H9 (cell line): ENCODE data around the gene SAP30L. TPM values are rescaled to one million over a fixed set of nuclear protein-coding genes. Genes with fewer than 3 reads are reported as not detected.

ENCODE experiments used
- DNase-seq: peaks from one replicate; pipeline ENCODE4 v3.0.0-alpha.2; 2017
- H2AFZ ChIP-seq: one replicate; pipeline ENCODE4 v1.6.1; 2013; ENCODE audit warnings: mild to moderate bottlenecking, low read length, control low read depth, moderate library complexity
- H2AK5ac ChIP-seq: 2 replicates; pipeline ENCODE4 v1.6.1; 2013; ENCODE audit warnings: low read length, control low read depth, mixed read lengths; ENCODE audit not compliant: insufficient read length
- H2BK120ac ChIP-seq: one replicate; pipeline ENCODE4 v1.6.1; 2013; ENCODE audit warnings: low read depth, mild to moderate bottlenecking, low read length, control low read depth, inconsistent platforms; ENCODE audit not compliant: poor library complexity, severe bottlenecking
- H2BK12ac ChIP-seq: 2 replicates; pipeline ENCODE4 v1.6.1; 2013; ENCODE audit warnings: low read length, control low read depth, mixed read lengths, low read depth; ENCODE audit not compliant: insufficient read length
- H2BK15ac ChIP-seq: 2 replicates; pipeline ENCODE4 v1.6.1; 2013; ENCODE audit warnings: low read depth, low read length, control low read depth
- H2BK20ac ChIP-seq: one replicate; pipeline ENCODE4 v1.6.1; 2013; ENCODE audit warnings: low read depth, mild to moderate bottlenecking, low read length, control low read depth, inconsistent platforms; ENCODE audit not compliant: poor library complexity, severe bottlenecking
- H2BK5ac ChIP-seq: 2 replicates; pipeline ENCODE4 v1.6.1; 2013; ENCODE audit warnings: low read length, control low read depth, mixed read lengths; ENCODE audit not compliant: insufficient read length
- H3K14ac ChIP-seq: 2 replicates; pipeline ENCODE4 v1.6.1; 2013; ENCODE audit warnings: low read length, control low read depth; ENCODE audit not compliant: insufficient read depth
- H3K18ac ChIP-seq: 2 replicates; pipeline ENCODE4 v1.6.1; 2013; ENCODE audit warnings: low read depth, mild to moderate bottlenecking, mixed read lengths, low read length, control low read depth; ENCODE audit not compliant: insufficient read length
- H3K23ac ChIP-seq: 2 replicates; pipeline ENCODE4 v1.6.1; 2013; ENCODE audit warnings: low read length, control low read depth, mixed read lengths, low read depth; ENCODE audit not compliant: insufficient read length
- H3K23me2 ChIP-seq: 2 replicates; pipeline ENCODE4 v1.6.1; 2013; ENCODE audit warnings: low read depth, mild to moderate bottlenecking, mixed read lengths, low read length, control low read depth; ENCODE audit not compliant: insufficient read length, poor library complexity, severe bottlenecking
- H3K27ac ChIP-seq: 2 replicates; pipeline ENCODE4 v1.5.1; 2013; ENCODE audit warnings: low read length, control low read depth, mixed read lengths, low read depth; ENCODE audit not compliant: insufficient read length
- H3K27me3 ChIP-seq: 2 replicates; pipeline ENCODE4 v1.6.1; 2013; ENCODE audit warnings: low read length, control low read depth, inconsistent platforms; ENCODE audit not compliant: insufficient read depth
- H3K4ac ChIP-seq: 2 replicates; pipeline ENCODE4 v1.6.1; 2013; ENCODE audit warnings: low read depth, mild to moderate bottlenecking, control low read depth, inconsistent platforms, low read length, moderate library complexity
- H3K4me1 ChIP-seq: 2 replicates; pipeline ENCODE4 v1.6.1; 2013; ENCODE audit warnings: low read length, control low read depth, inconsistent platforms; ENCODE audit not compliant: insufficient read depth
- H3K4me2 ChIP-seq: 2 replicates; pipeline ENCODE4 v1.6.1; 2013; ENCODE audit warnings: low read length, control low read depth, mixed read lengths; ENCODE audit not compliant: insufficient read length, insufficient read depth
- H3K56ac ChIP-seq: 2 replicates; pipeline ENCODE4 v1.6.1; 2013; ENCODE audit warnings: low read depth, mild to moderate bottlenecking, mixed read lengths, low read length, control low read depth; ENCODE audit not compliant: insufficient read length
- H3K79me1 ChIP-seq: 2 replicates; pipeline ENCODE4 v1.6.1; 2013; ENCODE audit warnings: low read depth, mild to moderate bottlenecking, moderate library complexity, low read length, control low read depth, inconsistent platforms; ENCODE audit not compliant: insufficient read depth, poor library complexity, severe bottlenecking
- H3K79me2 ChIP-seq: 2 replicates; pipeline ENCODE4 v1.6.1; 2013; ENCODE audit warnings: low read length, control low read depth, inconsistent platforms; ENCODE audit not compliant: insufficient read depth
- H3K9ac ChIP-seq: 2 replicates; pipeline ENCODE4 v1.6.1; 2013; ENCODE audit warnings: low read length, control low read depth, mixed read lengths; ENCODE audit not compliant: insufficient read length; ENCODE audit errors: extremely low read depth
- H3K9me3 ChIP-seq: one replicate; pipeline ENCODE4 v1.6.1; 2013; ENCODE audit warnings: low read depth, low read length, inconsistent platforms; ENCODE audit not compliant: control insufficient read depth
- H3T11ph ChIP-seq: one replicate; pipeline ENCODE4 v1.6.1; 2013; ENCODE audit warnings: mild to moderate bottlenecking, low read length, control low read depth, inconsistent platforms
- H4K20me1 ChIP-seq: one replicate; pipeline ENCODE4 v1.6.1; 2013; ENCODE audit not compliant: control insufficient read depth, insufficient read length, insufficient read depth
- H4K5ac ChIP-seq: 2 replicates; pipeline ENCODE4 v1.6.1; 2013; ENCODE audit warnings: low read depth, mild to moderate bottlenecking, mixed read lengths, low read length, control low read depth; ENCODE audit not compliant: insufficient read length
- H4K8ac ChIP-seq: replicated peaks from 2 replicates; pipeline ENCODE4 v1.6.1; 2013; ENCODE audit warnings: low read length, control low read depth, mixed read lengths, low read depth; ENCODE audit not compliant: insufficient read length
- H4K91ac ChIP-seq: 2 replicates; pipeline ENCODE4 v1.6.1; 2013; ENCODE audit warnings: low read depth, mild to moderate bottlenecking, moderate library complexity, mixed read lengths, low read length, control low read depth; ENCODE audit not compliant: insufficient read length
- H3K27ac Mint-ChIP-seq, 3 experiments: 2 replicates in 2 of 3; 3 replicates in 1 of 3; pipeline ENCODE4 v1.8.0; 2020 to 2021; ENCODE audit warnings: mixed read lengths in 3 of 3, mild to moderate bottlenecking in 1 of 3, moderate library complexity in 1 of 3
- H3K27me3 Mint-ChIP-seq: 2 replicates; pipeline ENCODE4 v1.8.0; 2021; ENCODE audit warnings: low read depth, mild to moderate bottlenecking, moderate library complexity, mixed read lengths
- H3K36me3 Mint-ChIP-seq, 3 experiments: 2 replicates in 2 of 3; 3 replicates in 1 of 3; pipeline ENCODE4 v1.8.0; 2020 to 2021; ENCODE audit warnings: low read depth in 3 of 3, mixed read lengths in 3 of 3; ENCODE audit not compliant: insufficient read depth in 1 of 3
- H3K4me1 Mint-ChIP-seq, 2 experiments: 2 replicates each; pipeline ENCODE4 v1.8.0; 2020; ENCODE audit warnings: mixed read lengths in 2 of 2
- H3K4me3 Mint-ChIP-seq, 2 experiments: 2 replicates in 1 of 2; 3 replicates in 1 of 2; pipeline ENCODE4 v1.8.0; 2020 to 2021; ENCODE audit warnings: mild to moderate bottlenecking in 2 of 2, mixed read lengths in 2 of 2, moderate library complexity in 1 of 2
- H3K9me3 Mint-ChIP-seq, 2 experiments: 2 replicates in 1 of 2; 3 replicates in 1 of 2; pipeline ENCODE4 v1.8.0; 2020; ENCODE audit warnings: mild to moderate bottlenecking in 2 of 2, mixed read lengths in 2 of 2, moderate library complexity in 1 of 2
- CTCF ChIP-seq: fragments of 200-600 bp; sonication (generic); conservative IDR thresholded peaks from 3 replicates; pipeline ENCODE4 v1.8.0; 2021; ENCODE audit warnings: antibody characterized with exemption, mild to moderate bottlenecking
- WGBS: extraction: QIAGEN DNeasy Blood & Tissue Kit; methylation state at CpG from one replicate; pipeline ENCODE4 v1.1.7; 2013; ENCODE audit warnings: missing lambda C conversion rate, low lambda C conversion rate, mixed read lengths; ENCODE audit not compliant: insufficient read length; ENCODE audit errors: extremely low coverage; 5-methylcytosine and 5-hydroxymethylcytosine counted together
- total RNA-seq: library from RNA; stranded (reverse); gene quantifications from 2 replicates; pipeline ENCODE4 v1.2.1, GENCODE V29; 2021

SAP30L gene
- total RNA-seq, 1 experiment from 2014 or later: 25.0 TPM

- H3K23ac ChIP-seq: no peak overlapping the region
- no peak overlapping the region for H2BK20ac ChIP-seq
- H3K18ac ChIP-seq: no peak overlapping the region
- no peaks in the 10 kb centered on the region for H3K79me1 ChIP-seq
- H4K20me1 ChIP-seq: no peaks in the 10 kb centered on the region
- Mint-ChIP-seq H3K4me3 (no peak overlapping the region), H3K27ac (no peak overlapping the region), H3K27me3 (peaks cover 8% of the 10 kb centered on the region), H3K9me3 (no peaks in the 10 kb centered on the region), H3K4me1 (peaks cover 6 to 7% of the 10 kb centered on the region in 2 experiments), H3K36me3 (peaks cover 0 to 20% (median 14%) of the 10 kb centered on the region in 3 experiments; a peak in 5 of 7 replicates)
- H3K9ac ChIP-seq: no peak overlapping the region
- no peak overlapping the region for H4K8ac ChIP-seq
- no peak overlapping the region for H2BK120ac ChIP-seq
- H2BK15ac ChIP-seq: no peak overlapping the region
- no peak overlapping the region for H3K56ac ChIP-seq
- no peak overlapping the region for H2BK12ac ChIP-seq
- no peak overlapping the region for H3K27ac ChIP-seq
- no peak overlapping the region for H3K4ac ChIP-seq
- H3T11ph ChIP-seq: no peak overlapping the region
- TF ChIP-seq CTCF: no peak
- H2BK5ac ChIP-seq: no peak overlapping the region
- no peaks in the 10 kb centered on the region for H3K9me3 ChIP-seq
- no peak overlapping the region for H2AK5ac ChIP-seq
- DNase-seq: no peak
- H3K79me2 ChIP-seq: no peaks in the 10 kb centered on the region
- no peak overlapping the region for H2AFZ ChIP-seq
- H3K4me1 ChIP-seq: no peaks in the 10 kb centered on the region
- H4K91ac ChIP-seq: no peak overlapping the region
- H4K5ac ChIP-seq: no peak overlapping the region
- no peak overlapping the region for H3K14ac ChIP-seq
- WGBS: no CpG with 5 or more reads among the region's 4 CpGs
- no peaks in the 10 kb centered on the region for H3K27me3 ChIP-seq
- no peaks in the 10 kb centered on the region for H3K23me2 ChIP-seq
- no peak overlapping the region for H3K4me2 ChIP-seq
Measured at GRCh38 chr5:154460172-154460571, 14.4 kb downstream of the SAP30L start.
